OCI-M2 (cell line): ENCODE results near the gene DMPK.

Experiments used
- DNase-seq: peaks from one replicate; lab custom pipeline; 2025; ENCODE audit not compliant: unreplicated experiment; lab: John Stamatoyannopoulos, UW

DMPK gene, protein sequence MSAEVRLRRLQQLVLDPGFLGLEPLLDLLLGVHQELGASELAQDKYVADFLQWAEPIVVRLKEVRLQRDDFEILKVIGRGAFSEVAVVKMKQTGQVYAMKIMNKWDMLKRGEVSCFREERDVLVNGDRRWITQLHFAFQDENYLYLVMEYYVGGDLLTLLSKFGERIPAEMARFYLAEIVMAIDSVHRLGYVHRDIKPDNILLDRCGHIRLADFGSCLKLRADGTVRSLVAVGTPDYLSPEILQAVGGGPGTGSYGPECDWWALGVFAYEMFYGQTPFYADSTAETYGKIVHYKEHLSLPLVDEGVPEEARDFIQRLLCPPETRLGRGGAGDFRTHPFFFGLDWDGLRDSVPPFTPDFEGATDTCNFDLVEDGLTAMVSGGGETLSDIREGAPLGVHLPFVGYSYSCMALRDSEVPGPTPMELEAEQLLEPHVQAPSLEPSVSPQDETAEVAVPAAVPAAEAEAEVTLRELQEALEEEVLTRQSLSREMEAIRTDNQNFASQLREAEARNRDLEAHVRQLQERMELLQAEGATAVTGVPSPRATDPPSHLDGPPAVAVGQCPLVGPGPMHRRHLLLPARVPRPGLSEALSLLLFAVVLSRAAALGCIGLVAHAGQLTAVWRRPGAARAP

DNA sequence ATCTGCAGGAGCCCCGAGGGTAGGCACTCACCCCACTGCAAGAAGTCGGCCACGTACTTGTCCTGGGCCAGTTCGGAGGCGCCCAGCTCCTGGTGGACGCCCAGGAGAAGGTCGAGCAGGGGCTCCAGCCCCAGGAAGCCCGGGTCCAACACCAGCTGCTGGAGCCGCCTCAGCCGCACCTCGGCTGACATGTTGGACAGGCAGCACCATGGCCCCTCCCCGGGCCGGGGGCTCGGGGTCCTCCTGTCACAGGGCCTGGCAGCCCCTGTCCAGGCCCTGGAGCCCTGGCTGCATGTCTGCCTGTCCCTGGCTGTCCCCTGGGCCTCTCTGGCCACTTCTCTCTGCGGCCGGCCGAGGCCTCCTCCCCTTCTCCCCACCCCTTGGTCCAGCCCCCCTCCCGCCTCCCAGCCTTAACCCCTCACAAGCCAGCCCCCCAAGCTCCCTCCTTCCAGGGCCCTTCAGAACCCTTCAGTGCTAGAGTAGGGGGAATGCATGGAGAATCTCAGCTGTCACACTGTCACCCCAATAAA lies at the start of gene DMPK:
Gene DMPK, minus strand, starts transcription at position 329 of the 530 bp plus-strand sequence. Its CDS starts 138 bp downstream, at position 191.
- no peak for DNase-seq

DNA sequence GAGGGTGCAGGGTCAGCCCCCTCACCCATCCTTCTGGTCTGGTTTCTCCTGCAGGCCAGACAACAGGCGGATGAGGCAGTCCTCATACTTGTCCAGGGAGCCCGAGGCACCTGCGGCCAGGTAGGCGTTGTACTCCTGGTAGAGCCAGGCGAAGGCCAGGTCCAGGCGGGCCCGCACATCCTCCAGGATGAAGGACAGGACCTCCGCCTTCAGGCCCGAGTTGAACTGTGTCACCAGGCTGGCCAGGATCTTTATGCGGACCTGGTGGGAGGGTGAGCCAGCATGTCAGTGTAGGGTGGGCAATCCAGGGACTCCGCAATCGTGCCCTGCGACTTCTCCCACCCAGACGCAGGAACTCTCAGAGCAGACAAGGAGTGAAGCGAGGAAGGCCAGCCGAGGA lies 46.7 kb upstream of the DMPK start:
- DNase-seq, result no peak

DNA sequence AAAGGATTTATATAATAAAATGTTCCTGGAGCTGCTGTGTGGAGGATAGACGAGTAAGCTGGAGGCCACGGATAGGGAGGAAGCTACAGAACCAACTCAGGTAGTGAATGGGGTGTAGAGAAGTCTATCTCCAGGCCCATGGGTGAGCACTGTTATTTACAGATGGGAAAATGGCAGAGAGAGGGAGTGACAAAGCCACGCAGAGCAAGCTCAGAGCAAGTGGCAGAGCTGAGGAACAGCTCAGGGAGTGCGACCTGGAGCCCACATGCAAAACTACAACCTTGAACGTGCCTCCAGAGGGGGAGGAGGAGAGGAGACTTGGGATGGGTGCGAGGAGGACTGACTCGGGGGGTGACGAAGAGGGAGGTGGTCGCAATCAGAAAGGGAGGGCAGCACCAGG lies 46.2 kb upstream of the DMPK start:
- DNase-seq, result no peak

DNA sequence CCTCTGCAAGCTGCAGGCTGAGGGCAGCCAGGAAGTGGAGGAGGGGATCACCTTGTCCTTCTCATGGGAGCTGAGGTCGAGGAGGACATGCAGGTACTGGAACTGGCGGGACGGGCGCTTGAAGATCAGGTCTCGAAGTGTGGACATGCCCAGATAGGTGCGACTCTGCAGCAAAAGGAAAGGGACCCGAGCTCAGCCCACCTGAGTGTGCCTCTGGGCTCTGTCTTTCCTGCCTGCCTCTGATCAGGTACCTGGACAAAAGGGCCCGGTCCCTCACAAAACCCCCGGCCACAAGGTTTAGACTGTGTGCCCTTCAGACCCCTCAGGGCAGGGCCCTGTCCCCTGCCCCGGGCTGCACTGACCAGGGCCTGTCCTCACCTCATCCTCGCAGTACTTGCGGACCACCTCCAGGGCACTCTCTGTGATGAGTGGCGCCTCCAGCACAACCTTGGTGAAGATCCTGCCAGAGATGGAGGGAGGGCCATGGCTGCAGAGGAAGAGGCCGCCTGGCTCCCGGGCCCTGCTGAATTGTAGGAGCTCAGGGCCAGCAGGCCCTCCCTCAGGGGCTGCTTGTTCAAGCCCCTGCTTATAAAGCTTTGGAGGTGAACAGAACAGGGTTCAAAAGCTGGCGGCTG lies 45.3 kb upstream of the DMPK start:
- DNase-seq, result no peak

DNA sequence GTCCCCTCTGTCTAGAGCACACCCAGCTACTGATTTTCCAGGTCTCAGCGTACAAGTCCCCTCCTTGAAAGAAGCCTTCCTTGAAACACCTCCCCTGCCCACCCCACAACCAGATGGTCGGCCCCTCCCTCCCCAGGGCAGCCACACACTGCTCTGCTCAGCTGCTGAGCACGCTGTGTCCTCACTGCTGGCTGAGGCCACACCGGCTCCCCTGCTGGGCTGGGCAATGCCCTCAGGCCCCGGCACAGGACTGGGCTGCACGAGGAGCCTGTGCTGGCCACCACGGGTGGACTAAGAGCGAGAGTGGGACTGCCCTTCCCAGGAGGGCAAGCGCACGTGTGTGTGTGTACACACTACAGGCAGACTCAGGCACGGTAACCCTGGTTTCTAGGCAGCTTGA lies 44.6 kb upstream of the DMPK start:
- DNase-seq, result no peak

DNA sequence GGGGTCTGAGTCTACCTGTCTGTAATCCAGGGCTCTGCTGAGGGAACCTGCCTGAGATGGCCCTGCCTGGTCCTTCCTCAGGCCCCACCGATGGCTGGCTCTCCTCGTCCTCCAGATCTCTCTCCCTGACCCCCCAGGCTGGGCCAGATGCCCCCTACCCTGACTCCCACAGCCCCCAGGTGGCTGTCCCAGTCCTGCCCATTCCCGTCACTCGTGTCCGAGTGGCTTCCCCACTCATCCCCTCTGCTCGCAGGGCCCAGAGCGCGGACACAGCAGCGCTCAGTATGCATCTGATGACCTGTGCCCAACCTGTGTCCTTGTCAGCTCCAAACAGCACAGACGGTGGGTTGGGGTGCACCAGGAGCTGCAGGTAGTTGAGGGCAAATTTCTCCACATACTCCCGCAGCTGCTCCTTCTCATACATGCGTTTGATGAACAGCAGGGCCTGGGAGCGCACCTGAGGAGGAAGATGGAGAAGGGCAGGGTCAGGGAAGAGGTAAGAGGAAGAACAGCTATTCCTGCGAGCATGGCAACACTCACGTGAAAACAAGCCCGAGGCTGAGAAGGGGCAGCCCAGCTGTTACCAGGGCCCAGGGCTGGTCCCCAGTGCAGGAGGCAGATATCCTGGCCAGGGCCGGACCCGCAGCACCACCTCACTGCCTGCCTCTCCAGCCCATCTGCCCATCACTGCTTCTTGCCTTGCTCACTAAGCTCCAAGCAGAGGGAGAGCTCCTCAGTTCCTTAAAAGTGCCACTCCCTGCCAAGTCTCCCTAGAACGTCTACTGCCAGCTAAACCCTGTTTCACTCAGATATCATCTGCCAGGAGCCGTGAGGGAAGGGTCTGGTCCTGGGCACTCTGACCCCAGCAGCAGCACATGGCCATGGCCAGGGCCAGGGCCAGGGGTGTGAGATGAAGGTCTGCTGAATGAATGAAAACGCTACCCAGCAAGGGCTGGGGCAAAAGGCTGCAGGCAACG lies 43.9 kb upstream of the DMPK start:
- no peak for DNase-seq

DNA sequence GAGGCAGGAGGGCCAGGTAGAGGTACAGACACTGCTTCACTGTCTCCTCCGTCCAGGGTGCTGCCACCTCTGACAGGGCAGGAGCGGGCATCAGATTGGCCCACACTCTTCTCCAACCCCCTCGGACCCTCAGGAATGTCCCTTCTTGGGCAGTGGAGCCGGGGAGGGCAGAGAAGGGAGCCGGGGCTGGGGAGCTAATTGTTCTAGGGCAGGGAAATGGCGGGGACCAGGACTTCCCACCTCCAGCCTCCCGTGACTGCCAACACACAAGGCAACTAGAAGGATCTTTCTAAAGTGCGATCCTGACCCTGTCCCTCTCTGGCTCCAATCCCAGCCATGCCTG lies 42.9 kb upstream of the DMPK start:
- no peak for DNase-seq

DNA sequence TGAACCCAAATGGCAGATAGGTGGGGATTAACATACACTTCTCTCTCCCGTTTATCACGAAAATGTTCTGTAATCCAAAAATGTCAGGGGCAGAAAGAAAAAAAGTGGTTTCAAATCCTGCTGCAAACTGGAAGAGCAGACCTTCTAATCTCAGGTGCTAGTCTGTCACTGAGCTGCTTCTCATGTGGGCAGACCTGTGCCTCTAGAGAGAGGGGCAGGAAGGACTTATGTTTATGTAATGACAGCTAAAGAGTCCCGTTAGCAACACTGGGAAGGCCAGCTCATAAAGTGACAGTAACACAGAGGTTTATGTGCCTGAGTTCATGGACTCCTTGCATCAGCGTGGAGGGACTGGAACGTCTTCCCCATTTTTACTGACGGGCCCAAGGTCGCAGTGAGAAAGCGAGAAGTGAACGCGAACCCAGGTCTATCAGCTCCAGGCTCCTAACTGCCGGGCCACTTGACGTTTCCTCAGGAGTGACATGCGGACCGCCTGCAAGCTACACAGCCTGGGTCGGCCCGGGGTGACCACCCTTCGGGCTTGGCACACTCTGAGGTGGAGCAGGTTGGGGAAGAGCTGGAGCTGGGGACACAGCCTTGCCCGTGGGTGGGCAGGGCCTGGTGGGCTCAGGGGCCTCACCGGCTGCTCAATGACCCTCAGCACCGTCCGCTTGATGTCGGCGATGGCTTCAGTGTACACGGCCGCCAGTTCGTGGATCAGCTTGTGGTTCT lies 42.4 kb upstream of the DMPK start:
- DNase-seq, result no peak

DNA sequence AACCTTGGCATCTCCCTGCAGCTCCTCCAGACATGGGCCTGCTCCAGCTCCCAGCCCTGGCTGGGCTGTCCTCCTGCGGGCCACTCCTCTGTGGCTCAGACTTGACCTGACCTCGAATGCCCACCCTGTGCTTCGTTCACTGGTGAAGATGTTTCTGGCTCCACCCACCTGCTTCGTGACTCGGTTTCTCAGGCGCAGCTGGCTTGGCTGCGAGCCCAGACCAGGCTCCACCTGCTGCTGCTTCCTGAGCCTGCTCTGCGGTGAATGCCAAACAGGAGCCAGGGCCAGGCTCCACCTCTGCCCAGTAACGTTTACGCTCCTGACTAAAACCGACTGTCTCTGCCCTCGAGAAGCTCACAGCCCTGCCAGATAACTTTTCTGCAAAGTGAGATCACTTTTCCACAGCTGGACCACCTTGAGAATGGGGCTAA lies 41.8 kb upstream of the DMPK start:
- no peak for DNase-seq

DNA sequence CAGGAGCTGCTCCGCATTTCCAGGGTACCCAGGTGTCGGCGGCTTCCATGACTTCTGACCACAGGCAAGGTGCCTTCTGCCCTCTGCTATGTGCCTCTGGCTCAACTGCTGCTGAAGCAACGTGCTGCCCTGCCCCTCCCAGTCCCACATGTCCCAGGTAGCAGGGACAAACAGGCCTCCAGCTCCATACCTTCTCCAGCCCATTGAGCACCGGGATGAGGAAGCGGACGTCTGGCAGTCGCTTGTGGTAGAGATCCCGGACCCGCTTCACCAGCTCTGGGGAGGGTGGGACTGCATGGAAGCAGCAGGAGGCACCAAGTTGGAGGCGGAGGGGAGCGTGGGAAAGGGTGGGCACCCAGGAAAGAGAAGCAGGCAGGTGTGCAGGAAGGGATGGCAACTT lies 40.9 kb upstream of the DMPK start:
- no peak for DNase-seq

DNA sequence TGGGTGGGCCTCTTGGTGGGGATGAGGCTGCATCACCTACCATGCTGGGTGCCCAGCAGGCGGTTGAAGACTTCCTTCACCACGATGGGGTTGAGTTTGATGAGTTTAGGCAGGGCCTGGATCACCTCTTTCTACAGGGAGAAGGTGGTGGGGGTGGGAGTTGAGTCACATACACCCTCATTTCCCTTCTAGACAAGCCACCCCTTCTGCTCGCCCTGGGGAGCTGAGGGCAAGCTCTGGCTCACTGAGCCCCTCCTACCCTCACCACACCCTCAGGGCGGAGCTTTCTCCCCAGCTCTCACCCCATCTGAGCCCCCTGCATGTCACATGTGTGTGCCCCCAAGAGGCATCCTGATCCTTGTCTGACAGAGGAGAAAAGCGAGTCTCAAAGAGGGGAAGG lies 40.4 kb upstream of the DMPK start:
- no peak for DNase-seq

DNA sequence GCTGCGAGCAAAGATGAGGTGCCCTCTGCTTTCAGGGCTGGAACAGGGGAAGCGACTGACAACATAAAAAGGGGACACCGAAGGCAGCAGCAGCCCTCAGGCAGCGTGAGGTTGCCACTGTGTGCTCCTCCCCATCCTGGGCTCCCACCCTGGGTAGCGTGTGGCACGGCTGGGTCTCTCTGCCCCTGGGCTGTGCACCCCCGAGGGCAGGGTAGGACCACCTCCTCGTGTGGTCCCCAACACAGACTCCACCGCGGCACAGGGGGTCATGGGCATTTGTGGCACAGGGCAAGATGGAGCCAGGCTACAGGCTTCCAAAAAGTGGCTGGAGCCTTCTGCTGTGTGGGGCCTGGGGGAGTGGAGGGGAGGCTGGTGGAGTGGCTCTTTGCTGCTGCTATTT lies 39.3 kb upstream of the DMPK start:
- DNase-seq, result no peak

DNA sequence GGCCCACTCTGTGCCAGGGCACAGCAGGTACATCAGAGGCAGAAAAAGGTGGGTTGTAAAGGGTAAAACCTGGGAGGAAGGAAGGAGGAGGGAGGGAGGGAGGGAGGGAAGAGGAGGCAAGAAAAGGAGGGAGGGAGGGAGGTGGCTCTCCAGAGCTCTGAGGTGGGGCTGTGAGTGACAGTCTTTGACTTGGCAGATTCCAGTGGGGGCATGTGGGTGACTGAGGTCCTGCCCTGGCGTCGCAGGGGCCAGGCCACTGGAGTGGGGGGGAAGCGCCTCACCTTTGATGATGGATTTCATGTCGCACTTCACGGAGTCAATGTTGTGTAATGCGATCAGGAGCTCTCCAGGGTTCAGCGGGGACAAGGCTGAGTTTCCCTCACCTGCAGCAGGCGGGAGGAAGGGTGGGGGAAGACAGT lies 38.8 kb upstream of the DMPK start:
- DNase-seq, result no peak

DNA sequence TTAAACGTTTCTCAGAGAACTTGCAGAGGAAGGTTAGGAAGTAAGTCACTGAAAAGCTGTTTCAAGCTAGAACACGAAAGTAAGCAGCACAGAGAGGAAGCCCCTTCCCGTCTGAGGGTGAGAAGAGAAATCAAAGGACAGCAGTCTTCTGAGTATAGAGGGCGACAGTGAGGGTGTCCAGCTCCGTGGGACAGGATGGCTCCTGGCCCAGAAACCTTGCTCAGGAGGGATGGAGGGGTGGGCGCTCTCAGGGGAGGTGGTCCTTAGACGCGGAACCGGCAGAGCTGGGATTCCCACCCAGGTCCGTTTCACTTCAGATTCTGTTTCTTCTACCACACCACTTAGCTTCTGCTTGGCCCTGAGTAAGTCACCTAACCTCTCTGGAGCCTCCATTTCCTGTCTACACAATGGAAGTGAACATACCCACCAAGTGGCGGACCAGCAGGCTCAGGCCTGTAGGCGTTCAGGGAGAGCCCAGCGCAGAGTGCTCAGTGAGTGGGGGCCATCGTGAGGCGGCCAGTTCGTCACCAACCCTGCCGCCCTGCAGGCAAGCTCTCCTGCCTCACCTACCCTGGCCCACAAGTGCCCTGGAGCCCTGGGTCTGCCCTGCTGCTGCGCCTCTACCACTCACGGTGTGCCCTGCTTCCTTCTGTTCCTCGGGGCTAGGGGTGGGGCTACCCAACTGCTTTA lies 38.3 kb upstream of the DMPK start:
- no peak for DNase-seq

DNA sequence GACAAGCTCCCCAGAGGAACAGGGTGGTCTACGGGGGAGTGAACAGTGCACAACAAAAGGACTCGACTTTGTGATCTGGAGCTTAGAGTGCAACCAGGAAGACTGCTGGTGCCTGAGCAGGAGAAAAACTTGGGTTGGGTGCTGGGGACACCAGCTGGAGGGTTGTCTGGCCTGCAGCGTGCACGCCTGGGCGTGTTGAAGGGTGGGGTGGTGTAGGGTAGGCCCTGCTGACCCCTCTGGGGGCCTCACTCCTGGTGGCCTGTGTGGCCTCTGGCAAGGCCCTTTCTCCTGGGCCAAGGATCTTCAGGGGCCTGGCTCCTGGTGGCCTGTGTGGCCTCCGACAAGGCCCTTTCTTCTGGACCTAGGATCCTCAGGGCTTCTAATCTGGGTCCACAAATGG lies 37.5 kb upstream of the DMPK start:
- no peak for DNase-seq

DNA sequence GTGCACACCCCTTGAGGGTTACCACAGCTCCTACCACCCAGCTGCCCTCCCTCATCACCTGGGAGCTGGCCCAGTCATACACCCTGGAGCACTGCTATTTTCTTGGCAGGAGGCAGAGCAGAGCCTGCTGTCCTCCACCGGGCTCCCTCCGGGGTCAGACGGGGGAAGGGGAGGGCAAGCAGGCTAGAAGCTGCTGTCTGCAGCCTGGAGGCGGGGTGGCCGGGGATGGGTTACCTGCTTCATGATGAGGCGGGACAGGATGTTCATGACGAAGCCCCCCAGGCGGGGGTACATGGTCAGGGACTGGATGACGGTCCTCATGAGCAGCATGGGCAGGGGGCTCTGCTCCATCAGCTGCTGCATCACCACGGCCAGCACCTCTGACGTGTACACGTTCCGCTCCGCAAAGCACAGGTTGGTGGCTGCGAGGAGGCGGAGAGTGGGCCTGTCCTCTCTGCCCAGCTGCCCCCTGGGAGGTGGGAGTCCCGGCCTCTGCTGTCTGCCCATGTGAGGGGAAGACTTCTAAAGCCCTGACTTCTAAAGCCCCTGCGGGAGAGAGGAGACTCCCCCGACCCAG lies 35.5 kb upstream of the DMPK start:
- no peak for DNase-seq

DNA sequence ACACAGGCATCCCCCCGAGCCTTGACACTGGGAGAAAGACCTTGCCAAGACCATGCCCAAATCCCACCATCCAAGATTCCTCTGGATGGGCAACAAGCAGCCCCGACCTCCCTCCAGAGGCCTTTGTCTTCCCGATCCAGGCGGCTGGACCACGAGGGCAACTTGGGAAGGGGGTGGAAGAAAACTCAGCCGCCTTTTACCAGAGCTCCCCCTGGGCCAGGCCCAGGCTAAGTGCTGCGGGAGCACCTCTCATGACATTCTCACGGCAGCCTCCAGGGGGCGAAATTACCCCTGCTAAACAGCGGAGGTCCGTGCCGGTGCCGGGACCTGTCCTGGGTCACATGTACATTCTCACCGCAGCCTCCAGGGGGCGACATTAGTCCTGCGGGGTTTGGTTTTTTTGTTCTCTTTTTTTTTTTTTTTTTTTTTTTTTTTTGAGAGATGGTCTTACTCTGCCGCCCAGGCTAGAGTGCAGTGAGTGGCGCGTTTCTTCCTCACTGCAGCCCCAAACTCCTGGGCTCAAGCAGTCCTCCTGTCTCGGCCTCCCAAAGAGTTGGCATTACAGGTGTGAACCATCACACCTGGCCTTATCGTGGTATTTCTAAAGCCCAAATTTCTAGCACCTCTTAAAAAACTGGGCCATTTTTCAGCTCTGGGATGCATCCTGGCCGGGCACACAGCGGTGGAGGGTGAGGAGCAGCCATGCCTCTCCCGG lies 34.9 kb upstream of the DMPK start:
- DNase-seq, result peak; percentile 89

DNA sequence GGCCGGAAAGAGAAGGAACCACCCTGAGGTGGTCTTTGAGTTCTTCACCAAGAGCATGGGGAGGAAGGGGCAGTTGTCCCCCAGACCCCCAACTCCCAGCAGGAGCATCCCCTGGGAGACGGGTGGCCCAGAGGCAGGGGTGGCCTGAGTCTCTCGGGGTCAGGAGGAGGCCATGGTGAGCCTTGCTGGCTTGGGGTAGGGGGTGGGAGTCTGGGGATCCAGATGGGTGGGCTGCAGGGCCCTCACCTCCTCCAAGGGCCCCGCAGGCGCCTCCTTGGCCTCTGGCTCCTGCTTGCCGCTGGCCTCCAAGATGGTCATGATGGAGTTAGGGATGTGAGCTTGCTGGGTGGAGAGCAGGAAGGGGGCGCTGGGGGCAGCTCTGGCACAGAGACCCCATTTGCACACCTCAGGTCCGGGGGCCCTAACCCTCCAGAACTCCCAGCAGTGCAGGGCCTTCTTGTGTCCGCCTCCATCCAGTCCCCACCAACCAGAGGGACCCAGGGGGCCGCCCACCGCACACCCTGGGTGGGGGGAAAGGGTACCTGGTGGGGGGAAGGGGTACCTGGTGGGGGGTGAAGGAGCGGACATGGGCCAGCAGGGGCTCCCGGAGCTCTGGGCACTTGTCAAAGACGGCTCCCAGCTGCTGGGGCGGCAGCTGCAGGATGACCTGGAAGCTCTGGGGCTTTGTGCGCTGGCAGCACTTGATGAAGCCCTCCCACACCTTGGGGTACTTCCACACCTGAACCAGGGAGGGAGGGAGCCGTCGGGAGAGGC lies 34.1 kb upstream of the DMPK start:
- no peak for DNase-seq
